MCF 10A (cell line): ENCODE results near the gene RABAC1. TPM values are rescaled to one million over a fixed set of nuclear protein-coding genes. Genes with fewer than 3 reads are reported as not detected.

Experiments
- BruUV-seq: library from RNA; stranded (reverse); fragments of 400-500 nt; replicated peaks from 2 replicates; lab custom pipeline; 2021; lab: Mats Ljungman, UMichigan
- CTCF ChIA-PET: fragments of 300-600 bp; sonication (Branson Sonifier 250); formaldehyde crosslinking; extraction: SDS; loops from one replicate; lab custom pipeline; 2021; ENCODE audit warnings: antibody characterized with exemption, inconsistent platforms; lab: Yijun Ruan, JAX
- POLR2A ChIA-PET: fragments of 300-600, 350-650 bp; sonication (Branson Sonifier 250); formaldehyde crosslinking; extraction: SDS; loops from one replicate; lab custom pipeline; 2020; ENCODE audit warnings: antibody characterized with exemption, inconsistent platforms; lab: Yijun Ruan, JAX
- DNase-seq: peaks from one replicate; pipeline ENCODE4 v3.0.0-alpha.2; 2018; ENCODE audit not compliant: unreplicated experiment
- H3K27ac Mint-ChIP-seq: one replicate; pipeline ENCODE4 v1.8.0; 2022; ENCODE audit warnings: mild to moderate bottlenecking, low read depth, mixed read lengths; ENCODE audit not compliant: unreplicated experiment
- H3K27me3 Mint-ChIP-seq: one replicate; pipeline ENCODE4 v1.8.0; 2022; ENCODE audit warnings: mixed read lengths; ENCODE audit not compliant: insufficient read depth, unreplicated experiment
- H3K36me3 Mint-ChIP-seq: one replicate; pipeline ENCODE4 v1.8.0; 2022; ENCODE audit warnings: mild to moderate bottlenecking, moderate library complexity, mixed read lengths; ENCODE audit not compliant: insufficient read depth, unreplicated experiment
- H3K4me1 Mint-ChIP-seq: one replicate; pipeline ENCODE4 v1.8.0; 2022; ENCODE audit warnings: mixed read lengths; ENCODE audit not compliant: insufficient read depth, unreplicated experiment
- H3K4me3 Mint-ChIP-seq: one replicate; pipeline ENCODE4 v1.8.0; 2022; ENCODE audit warnings: mild to moderate bottlenecking, moderate library complexity, mixed read lengths; ENCODE audit not compliant: unreplicated experiment
- H3K9me3 Mint-ChIP-seq: one replicate; pipeline ENCODE4 v1.8.0; 2022; ENCODE audit warnings: mixed read lengths; ENCODE audit not compliant: unreplicated experiment
- intact Hi-C: fragments of 100-400 bp; cut with micrococcal nuclease; formaldehyde crosslinking; loops from 2 replicates; pipeline ENCODE4 v1.14.1; 2022
- total RNA-seq: library from RNA; stranded (reverse); gene quantifications from 2 replicates; pipeline ENCODE4 v1.2.3, GENCODE V29; 2022
- TF ChIP-seq, protein P1 (sequence below): fragments of 200-600 bp; IDR thresholded peaks from one replicate; pipeline ENCODE4 v1.8.0; 2022; ENCODE audit warnings: antibody characterized with exemption, mild to moderate bottlenecking; ENCODE audit not compliant: unreplicated experiment

The RABAC1 gene
- total RNA-seq, 1 experiment from 2014 or later = 75.4 TPM

DNA sequence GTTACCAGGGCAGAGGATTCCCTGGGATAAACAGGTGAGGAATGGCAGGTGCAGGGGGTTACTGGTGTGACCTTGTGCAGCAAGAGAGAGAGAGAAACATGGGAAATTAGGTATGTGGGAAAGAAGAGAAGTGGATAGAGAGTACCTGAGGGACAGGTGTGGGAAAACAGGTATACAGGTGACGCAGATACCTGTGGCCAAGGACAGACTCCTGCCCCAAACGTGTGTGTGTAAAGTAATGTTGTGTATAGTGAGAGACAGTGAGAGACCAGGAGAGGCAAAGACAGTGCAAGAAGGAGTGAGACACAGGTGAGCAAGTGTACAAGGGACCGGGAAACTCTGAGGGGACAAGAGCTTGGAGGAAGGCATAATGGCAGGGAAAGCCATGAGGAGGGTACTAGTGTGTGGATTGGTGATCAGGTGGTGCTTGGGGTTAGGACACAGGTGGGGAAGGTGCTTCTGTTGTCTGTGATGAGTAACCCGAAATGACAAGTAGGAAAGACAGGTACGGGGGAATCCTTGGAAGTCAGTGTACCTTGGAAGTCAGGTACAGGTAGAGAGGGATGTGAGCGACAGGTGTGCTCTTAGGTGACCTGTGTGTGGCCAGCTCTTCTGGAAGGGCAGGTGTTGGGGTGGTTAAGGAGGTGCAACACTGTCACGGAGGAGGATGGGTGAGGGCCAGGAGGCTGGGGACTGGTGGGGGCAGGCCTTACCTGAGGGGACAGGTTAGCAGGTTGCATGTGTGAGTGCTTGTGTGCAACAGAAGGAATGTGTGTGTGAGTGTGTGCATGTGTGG, 33.7 kb downstream of the RABAC1 start:
- no peak overlapping the region for H3K27ac Mint-ChIP-seq
- BruUV-seq = no TSS peak
- intact Hi-C loops = no loop called here

DNA sequence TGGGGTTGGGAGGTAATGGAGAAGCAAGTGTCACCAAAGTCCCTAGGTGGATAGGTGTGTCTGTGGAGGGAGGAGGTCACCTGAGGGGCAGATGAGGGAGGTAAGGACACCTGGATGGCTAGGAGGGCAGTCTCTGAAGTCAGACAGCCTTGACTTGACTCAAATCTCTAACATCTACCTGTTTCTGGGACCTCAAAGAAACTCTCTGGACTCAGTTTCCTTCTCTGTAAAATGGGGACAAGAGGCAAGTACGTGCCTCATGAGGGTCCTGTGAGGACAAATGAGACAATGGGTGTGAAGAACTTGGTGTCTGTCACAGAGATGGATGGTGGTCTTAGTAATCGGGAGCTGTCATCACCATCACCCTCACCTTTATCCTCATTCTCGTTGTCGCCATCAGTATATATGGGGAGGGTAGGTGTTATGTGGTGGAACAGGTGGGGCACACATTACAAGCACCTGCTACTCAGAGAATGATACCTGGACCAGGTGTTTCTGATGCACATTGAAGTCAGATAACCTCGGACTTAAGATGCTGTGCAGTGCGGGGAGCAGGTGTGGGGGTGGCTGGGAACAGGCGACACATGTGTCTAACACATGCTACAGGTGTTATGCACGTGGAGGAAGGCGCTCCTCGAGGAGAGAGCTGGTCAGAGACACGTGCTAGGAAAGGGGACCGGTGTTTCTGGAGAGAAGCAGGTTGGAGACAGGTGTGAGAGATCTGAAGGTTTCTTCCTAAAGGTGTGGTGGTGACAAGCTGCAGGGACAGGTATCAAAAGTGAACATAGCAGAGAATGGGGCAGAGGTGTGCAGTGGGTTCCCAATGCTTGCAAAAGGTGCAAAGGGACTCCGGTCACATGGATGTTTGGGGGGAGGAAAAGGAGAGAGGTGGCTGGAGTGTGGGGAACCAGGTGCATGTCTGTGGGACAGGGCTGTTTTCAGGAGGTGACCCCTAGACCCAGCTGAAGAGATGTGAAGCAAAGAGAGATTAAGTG, 34.7 kb downstream of the RABAC1 start:
- ChIA-PET CTCF (interaction anchor here (0.5 kb wide), 1 partner anchor 10 kb away, joined by 3 read pairs; no protein-coding TSS in a partner anchor), POLR2A (interaction anchor here (0.7 kb wide), 1 partner anchor 38 kb away, joined by 4 read pairs; no protein-coding TSS in a partner anchor)
- peaks cover 12% of the 10 kb centered on the region for H3K4me1 Mint-ChIP-seq
- no peak overlapping the region for H3K4me3 Mint-ChIP-seq
- H3K36me3 Mint-ChIP-seq = no peaks in the 10 kb centered on the region
- peaks cover 31% of the 10 kb centered on the region for H3K27me3 Mint-ChIP-seq
- no peaks in the 10 kb centered on the region for H3K9me3 Mint-ChIP-seq
- intact Hi-C loops = no loop called here
- DNase-seq = no peak
- no peak overlapping the region for H3K27ac Mint-ChIP-seq
- TF ChIP-seq, protein P1, sequence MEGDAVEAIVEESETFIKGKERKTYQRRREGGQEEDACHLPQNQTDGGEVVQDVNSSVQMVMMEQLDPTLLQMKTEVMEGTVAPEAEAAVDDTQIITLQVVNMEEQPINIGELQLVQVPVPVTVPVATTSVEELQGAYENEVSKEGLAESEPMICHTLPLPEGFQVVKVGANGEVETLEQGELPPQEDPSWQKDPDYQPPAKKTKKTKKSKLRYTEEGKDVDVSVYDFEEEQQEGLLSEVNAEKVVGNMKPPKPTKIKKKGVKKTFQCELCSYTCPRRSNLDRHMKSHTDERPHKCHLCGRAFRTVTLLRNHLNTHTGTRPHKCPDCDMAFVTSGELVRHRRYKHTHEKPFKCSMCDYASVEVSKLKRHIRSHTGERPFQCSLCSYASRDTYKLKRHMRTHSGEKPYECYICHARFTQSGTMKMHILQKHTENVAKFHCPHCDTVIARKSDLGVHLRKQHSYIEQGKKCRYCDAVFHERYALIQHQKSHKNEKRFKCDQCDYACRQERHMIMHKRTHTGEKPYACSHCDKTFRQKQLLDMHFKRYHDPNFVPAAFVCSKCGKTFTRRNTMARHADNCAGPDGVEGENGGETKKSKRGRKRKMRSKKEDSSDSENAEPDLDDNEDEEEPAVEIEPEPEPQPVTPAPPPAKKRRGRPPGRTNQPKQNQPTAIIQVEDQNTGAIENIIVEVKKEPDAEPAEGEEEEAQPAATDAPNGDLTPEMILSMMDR = no peak
- BruUV-seq = no TSS peak

More for the DNA sequence above, 33.7 kb downstream of the RABAC1 start:
- DNase-seq = no peak
- TF ChIP-seq, protein P1 = no peak
- peaks cover 12% of the 10 kb centered on the region for H3K4me1 Mint-ChIP-seq
- H3K4me3 Mint-ChIP-seq = no peak overlapping the region
- H3K27me3 Mint-ChIP-seq = peaks cover 31% of the 10 kb centered on the region
- no peaks in the 10 kb centered on the region for H3K36me3 Mint-ChIP-seq
- ChIA-PET POLR2A (interaction anchor here (0.7 kb wide), 1 partner anchor 39 kb away, joined by 4 read pairs; no protein-coding TSS in a partner anchor), CTCF (no interaction called here)
- H3K9me3 Mint-ChIP-seq = no peaks in the 10 kb centered on the region

- Mint-ChIP-seq H3K9me3 (no peaks in the 10 kb centered on the region), H3K27me3 (peaks cover 31% of the 10 kb centered on the region), H3K27ac (no peak overlapping the region), H3K4me1 (peaks cover 5% of the 10 kb centered on the region), H3K4me3 (no peak overlapping the region), H3K36me3 (no peaks in the 10 kb centered on the region)
- CTCF ChIA-PET = no interaction called here
- BruUV-seq = no TSS peak
- intact Hi-C loops = no loop called here
- TF ChIP-seq, protein P1 = no peak
- DNase-seq = no peak
- POLR2A ChIA-PET = no interaction called here
Measured at GRCh38 chr19:41923045-41923788, 35.9 kb downstream of the RABAC1 start.
